Activated CD4-positive, alpha-beta T cell treated with anti-CD3 and anti-CD28 coated beads, Interleukin-2, amount 50 U/mL, for 1 hour (primary cell): ENCODE data around the gene B4GALNT4.
"Not testable (repeated sequence)": the region's sequence is repeated elsewhere in the genome, so short reads cannot be mapped to it uniquely, and the experiment has no call there.

Experiments used
- DNase-seq: peaks from one replicate; pipeline ENCODE4 v3.0.0-alpha.2; 2020

Gene B4GALNT4

DNA sequence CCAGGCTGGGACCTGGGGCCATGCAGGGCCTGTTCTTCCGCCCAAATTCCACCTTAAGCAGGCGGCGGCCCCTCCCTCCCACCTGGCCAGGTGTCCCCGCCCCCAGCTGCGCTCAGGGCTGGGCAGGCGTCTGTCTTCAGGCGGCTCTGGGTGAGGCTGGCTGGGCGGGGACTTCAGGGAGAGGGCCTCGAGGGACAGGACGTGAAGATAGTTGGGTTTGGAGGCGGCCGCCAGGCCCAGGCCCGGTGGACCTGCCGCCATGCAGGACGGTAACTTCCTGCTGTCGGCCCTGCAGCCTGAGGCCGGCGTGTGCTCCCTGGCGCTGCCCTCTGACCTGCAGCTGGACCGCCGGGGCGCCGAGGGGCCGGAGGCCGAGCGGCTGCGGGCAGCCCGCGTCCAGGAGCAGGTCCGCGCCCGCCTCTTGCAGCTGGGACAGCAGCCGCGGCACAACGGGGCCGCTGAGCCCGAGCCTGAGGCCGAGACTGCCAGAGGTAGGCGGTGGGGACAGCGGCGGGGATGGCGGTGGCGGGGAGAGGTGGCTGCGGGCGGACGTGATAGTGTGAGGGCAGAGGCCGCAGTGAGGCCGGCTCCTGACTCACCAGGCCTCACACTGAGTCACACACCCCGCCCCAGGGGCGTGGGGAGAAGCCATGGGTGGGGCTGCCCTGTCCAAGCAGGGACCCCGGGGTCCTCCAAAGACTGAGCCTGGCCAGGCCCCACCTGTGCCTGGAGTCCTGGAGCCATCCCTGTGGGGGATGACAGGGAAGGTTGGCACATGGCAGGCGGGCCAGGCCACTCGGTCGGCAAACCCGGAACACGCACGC lies 24.9 kb downstream of the B4GALNT4 start, which contains the start of gene PKP3:
Gene PKP3, plus strand, starts transcription at position 176 of the 824 bp plus-strand sequence. Its CDS starts 84 bp downstream, at position 260.
- DNase-seq: no peak

DNA sequence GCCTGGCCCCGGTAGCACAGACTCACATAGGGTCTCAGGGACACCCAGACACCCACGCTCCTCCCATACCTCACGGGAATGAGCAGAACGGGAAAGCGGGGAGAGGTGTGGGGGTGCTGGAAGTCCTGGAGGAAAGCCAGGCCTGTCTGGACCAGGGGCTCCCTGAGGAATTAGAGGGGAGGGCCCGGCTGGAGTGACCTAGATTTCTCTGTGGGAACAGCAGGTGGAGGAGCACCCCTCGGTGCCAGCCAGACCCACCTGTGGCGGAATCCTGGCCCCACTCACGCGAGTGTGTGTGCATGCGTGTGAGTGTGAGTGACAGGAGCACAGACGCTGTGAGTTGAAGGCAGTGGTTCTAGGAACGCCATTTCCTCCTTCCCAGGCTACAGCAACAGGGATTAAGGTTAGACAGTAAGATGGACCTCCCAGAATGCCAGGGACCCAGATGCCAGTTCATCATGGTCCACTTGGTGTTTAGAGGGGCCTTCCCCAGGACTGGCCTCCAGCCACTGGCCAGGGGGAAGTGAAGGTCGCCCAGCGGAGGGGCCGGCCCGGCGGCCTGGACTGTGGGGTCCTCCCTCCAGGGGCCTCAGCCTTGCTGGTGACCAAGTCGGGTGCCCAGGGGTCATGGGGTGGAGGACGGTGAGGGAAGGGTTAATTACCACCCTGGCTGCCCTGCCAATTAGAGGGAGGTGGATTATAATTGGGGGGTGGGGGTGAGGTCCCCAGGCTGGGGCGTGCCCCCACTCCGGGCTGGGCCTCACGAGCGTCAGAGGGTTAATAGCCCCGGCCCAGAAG lies 25.8 kb downstream of the B4GALNT4 start:
- no peak for DNase-seq

DNA sequence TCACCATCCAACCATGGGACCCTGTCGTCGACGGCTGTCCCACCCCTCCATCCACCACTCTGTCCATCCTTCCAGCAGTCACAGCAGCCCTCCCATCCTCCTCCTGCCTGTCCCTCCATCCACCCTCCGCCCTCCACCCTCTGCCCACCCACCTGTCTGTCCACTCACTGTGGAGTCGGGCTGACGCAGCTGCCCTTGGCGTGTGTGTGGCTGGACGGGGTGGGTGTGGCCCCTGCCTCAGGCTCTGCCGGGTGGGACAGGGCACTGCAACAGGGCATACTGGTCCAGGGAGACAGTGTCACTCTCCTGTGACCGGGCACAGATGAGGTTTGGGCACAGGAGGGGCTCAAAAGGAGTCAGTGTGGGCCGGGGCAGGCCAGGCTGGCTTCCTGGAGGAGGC lies 26.6 kb downstream of the B4GALNT4 start:
- DNase-seq: no peak

DNA sequence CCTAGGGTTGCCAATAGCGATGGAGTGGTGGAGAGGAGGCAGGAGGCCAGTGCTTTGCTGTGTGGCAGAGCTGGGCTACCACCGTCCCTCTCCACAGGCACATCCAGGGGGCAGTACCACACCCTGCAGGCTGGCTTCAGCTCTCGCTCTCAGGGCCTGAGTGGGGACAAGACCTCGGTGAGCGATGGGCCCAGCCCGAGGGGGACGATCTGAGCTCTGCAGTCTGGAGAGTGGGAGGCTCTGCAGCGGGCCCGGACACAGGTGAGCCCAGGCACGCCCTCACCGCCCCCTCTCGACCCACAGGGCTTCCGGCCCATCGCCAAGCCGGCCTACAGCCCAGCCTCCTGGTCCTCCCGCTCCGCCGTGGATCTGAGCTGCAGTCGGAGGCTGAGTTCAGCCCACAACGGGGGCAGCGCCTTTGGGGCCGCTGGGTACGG lies 27.2 kb downstream of the B4GALNT4 start:
- DNase-seq: peak; percentile 26

DNA sequence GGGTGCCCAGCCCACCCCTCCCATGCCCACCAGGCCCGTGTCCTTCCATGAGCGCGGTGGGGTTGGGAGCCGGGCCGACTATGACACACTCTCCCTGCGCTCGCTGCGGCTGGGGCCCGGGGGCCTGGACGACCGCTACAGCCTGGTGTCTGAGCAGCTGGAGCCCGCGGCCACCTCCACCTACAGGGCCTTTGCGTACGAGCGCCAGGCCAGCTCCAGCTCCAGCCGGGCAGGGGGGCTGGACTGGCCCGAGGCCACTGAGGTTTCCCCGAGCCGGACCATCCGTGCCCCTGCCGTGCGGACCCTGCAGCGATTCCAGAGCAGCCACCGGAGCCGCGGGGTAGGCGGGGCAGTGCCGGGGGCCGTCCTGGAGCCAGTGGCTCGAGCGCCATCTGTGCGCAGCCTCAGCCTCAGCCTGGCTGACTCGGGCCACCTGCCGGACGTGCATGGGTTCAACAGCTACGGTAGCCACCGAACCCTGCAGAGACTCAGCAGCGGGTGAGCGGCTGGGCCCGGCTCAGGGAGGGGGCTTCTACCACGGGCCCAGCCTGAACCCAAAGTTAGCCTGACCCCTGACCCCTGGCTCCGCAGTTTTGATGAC lies 27.7 kb downstream of the B4GALNT4 start:
- peak; percentile 45 for DNase-seq

DNA sequence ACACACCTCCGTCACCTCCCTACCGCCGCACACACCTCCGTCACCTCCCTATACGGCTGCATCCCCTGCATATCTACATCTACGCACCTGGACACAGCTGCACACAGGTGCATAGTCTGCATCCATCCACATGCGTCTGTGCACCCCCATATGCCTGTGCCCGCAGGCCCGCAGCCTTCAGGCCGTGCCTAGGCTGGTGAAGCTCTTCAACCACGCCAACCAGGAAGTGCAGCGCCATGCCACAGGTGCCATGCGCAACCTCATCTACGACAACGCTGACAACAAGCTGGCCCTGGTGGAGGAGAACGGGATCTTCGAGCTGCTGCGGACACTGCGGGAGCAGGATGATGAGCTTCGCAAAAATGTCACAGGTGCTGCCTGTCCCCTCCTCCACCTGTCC lies 29.5 kb downstream of the B4GALNT4 start:
- DNase-seq: no peak

DNA sequence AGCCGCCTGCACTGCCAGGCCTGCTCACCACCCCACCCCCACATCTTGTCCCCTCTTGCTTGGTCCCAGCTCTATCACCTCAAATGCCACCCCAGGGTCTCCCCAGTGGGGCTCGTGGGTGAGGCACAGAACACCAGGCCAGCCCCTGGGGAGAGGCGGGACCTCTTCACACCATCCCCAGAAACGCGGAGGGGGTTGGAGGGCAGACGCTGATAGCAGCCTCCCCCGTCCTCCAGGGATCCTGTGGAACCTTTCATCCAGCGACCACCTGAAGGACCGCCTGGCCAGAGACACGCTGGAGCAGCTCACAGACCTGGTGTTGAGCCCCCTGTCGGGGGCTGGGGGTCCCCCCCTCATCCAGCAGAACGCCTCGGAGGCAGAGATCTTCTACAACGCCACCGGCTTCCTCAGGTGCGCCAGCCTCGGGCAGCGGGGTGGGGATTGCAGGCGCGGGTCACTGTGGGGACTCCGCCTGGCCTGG lies 30.5 kb downstream of the B4GALNT4 start:
- no peak for DNase-seq

DNA sequence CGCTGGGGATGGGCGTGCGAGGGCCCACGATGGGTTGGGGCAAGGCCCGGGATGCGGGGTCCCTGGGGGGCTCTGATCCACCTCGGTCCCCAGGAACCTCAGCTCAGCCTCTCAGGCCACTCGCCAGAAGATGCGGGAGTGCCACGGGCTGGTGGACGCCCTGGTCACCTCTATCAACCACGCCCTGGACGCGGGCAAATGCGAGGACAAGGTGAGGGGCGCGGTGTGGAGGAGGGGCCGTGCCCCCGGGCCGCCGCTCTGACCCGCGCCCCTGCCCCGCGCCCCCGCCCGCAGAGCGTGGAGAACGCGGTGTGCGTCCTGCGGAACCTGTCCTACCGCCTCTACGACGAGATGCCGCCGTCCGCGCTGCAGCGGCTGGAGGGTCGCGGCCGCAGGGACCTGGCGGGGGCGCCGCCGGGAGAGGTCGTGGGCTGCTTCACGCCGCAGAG lies 31.0 kb downstream of the B4GALNT4 start:
- no peak for DNase-seq

DNA sequence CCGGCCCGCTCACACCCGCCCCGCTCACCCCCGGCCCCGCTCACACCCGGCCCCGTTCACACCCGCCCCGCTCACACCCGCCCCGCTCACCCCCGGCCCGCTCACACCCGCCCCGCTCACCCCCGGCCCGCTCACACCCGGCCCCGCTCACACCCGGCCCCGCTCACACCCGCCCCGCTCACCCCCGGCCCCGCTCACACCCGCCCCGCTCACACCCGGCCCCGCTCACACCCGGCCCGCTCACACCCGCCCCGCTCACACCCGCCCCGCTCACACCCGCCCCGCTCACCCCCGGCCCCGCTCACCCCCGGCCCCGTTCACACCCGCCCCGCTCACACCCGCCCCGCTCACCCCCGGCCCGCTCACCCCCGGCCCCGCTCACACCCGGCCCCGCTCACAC lies 31.9 kb downstream of the B4GALNT4 start:
- DNase-seq: not testable (repeated sequence)

DNA sequence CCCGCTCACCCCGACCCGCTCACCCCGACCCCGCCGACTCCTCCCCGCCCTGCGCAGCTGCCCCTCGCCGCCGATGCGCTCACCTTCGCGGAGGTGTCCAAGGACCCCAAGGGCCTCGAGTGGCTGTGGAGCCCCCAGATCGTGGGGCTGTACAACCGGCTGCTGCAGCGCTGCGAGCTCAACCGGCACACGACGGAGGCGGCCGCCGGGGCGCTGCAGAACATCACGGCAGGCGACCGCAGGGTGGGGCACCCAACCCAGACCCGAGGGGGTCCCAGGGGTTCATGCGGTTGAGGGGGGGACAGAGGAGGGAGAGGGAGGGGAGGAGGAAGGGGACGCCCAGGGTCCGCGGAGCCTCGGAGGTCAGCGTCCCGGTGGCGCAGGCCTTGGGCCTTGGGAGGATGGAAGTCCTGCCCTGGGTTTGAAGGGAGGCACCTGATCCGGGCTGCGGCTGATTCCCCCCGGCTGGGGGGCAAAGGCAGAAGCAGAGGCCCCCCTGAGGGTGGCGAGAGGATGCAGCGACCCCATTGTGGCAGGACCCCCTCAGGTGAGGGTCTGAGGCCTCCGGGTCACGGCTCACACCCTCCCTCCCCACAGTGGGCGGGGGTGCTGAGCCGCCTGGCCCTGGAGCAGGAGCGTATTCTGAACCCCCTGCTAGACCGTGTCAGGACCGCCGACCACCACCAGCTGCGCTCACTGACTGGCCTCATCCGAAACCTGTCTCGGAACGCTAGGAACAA lies 33.9 kb downstream of the B4GALNT4 start:
- DNase-seq: no peak

DNA sequence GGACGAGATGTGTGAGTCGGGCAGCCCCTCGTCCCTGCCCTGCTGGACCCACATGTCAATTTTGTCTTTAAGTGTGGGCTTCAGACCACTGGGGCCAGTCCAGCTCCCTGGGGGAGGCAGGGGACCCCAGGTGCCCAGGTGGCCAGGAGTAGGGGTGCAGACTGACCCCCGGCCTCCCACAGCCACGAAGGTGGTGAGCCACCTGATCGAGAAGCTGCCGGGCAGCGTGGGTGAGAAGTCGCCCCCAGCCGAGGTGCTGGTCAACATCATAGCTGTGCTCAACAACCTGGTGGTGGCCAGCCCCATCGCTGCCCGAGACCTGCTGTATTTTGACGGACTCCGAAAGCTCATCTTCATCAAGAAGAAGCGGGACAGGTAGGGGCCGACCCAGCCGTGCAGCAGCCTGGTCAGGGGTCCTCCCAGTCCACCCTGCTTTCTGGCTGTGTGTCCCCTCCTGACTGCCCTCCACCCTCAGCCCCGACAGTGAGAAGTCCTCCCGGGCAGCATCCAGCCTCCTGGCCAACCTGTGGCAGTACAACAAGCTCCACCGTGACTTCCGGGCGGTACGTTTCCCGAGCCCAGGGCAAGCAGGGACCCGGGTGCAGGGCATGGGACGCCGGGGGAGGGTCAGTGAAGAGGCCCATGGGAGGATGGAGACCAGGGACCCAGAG lies 34.6 kb downstream of the B4GALNT4 start:
- DNase-seq: no peak

DNA sequence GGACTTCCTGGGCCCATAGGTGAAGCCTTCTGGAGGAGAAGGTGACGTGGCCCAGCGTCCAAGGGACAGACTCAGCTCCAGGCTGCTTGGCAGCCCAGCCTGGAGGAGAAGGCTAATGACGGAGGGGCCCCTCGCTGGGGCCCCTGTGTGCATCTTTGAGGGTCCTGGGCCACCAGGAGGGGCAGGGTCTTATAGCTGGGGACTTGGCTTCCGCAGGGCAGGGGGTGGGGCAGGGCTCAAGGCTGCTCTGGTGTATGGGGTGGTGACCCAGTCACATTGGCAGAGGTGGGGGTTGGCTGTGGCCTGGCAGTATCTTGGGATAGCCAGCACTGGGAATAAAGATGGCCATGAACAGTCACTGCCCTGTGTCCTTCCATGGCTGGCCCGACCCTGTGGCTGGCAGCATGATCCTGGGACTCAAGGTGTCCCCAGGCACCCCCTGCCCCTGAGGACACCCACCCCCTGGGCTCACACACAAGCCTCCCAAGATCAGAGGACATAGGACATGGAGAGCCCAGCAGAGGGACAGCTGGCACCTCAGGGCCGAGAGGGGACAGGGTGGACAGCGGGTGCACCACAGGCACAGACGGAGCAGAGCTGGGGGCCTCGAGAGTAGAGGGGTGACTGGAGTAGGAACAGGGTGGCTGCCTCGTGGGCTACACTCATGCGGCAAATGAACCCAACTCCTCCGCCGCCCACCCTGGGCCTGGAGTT lies 35.4 kb downstream of the B4GALNT4 start:
- no peak for DNase-seq

DNA sequence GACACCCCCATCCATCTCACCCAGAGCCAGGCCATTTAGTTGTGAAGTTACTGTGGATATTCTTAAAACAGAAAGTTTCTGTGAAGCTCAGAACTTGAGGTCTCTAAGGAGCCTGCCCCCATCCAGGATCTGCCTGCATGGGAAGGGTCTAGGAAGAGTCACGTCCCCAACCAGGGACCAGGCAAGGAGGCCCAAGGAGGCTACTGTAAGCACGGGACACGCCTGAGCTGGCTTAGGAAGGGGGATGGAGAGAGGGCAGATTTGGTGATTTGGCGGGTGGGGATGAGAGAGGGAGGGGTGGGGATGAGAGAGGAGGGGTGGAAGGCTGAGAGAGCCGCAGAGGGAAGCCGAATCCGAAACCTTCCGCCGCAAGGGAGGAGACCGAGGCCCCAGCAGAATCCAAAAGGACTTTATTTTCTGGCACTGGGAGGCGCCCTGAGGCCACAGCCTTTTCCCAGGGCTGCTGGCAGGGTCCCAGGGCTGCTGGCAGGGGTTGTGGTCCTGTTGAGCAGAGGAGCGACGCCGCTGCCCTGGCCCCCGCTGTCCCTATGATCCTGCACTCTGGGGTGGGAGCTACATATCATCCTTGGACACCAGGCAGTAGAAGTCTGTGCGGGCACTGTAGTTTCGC lies 36.1 kb downstream of the B4GALNT4 start:
- DNase-seq: no peak

DNA sequence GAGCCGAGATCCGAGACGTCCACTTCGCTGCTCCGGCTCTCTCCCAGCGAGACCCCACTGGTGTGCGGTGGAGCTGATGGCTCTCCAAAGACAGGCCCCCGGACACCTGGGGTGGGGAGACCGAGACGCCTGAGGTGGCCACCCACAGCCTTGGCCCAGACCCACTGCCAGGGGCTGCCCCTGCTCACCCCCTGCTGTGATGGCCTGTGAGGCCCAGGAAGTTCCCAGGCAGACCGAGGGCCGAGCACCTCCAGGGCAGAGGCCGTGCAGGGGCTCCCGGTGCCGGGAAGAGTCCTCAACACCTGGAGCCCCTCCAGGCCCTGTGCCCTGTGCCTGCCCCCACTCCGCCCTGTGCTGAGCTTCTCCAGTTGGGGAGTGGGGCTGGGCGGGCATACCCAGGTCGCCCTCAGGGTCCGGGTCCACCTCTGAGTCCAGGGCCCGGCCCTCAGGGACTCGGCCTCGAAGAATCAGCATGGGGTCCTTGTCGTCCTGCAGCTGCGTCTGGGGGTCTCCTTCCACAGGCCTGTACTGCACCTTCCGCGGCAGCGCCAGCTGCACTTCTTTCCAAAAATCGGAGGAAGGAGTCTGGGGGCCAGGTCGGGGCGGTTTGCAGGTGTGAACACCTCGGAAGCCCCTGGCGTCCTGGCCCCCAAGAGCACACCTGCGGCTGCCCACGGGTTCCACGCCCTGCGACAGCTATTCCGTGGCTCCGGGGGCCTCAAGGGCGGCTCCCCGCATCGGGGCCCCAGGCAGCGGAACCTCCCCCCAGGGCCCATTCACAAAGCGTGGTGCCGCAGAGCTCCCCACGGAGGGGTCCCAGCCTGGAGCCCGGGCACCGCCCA lies 36.9 kb downstream of the B4GALNT4 start:
- no peak for DNase-seq

DNA sequence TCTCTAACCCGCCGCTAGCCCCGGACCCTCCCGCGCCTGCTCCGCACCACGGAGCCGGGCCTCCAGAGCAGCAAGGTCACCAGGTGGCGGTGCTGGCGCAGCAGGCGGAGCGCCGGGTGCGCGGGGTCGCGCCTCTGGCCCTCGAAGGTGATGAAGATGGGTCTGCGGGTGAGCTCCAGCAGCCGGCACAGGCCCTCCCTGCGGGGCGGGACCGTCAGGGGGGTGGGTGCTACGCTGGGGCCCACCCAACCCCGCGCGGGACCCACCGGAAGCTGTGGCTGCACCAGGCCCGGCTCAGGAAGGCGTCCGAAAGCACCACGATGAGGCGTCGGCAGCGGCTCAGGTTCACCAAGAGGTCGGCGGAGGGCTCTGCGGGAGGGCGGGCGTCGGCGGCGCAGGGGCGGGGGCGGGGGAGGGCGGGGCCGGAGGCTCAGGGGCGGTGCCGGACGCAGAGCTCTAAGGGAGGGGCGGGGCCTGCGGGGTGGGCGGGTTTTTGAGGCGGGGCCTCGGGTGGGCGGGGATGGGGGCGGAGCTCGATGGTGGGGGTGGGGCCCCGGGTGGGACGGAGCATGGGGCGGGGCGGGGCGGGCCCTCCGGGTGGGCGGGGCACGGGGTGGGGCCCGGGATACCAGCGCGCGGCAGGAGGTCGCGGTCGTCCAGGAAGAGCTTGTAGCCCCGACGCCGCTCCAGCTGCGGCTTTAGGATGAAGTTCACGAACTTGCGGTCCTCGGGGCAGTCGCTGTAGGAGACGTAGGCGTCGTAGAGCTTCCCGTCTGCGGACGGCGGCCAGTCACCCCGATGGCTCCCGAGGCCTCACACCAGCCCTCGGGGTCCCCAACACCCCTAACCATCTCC lies 37.7 kb downstream of the B4GALNT4 start:
- peak; percentile 89 for DNase-seq

DNA sequence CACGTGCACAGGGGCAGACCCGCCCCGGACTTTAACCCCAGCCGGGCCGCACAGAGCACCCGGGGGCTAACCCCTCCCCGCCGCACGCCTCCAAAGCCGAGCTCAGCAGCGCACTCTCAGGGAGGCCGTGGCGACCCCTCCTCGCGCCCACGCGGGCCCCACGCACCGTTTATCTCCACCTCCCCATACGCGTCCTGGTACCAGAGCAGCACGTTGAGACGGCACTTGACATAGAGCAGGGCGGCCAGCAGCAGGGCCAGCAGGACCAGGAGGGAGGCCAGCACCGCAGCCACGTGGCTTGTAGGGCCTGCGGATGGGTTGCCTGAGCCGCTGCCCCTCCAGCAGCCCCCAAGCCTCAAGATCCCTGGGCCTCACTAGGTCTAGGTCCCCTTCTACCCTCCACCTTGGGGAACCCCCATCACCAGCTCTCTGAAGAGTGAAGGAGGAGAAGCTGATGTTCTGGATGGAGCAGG lies 38.4 kb downstream of the B4GALNT4 start:
- no peak for DNase-seq

DNA sequence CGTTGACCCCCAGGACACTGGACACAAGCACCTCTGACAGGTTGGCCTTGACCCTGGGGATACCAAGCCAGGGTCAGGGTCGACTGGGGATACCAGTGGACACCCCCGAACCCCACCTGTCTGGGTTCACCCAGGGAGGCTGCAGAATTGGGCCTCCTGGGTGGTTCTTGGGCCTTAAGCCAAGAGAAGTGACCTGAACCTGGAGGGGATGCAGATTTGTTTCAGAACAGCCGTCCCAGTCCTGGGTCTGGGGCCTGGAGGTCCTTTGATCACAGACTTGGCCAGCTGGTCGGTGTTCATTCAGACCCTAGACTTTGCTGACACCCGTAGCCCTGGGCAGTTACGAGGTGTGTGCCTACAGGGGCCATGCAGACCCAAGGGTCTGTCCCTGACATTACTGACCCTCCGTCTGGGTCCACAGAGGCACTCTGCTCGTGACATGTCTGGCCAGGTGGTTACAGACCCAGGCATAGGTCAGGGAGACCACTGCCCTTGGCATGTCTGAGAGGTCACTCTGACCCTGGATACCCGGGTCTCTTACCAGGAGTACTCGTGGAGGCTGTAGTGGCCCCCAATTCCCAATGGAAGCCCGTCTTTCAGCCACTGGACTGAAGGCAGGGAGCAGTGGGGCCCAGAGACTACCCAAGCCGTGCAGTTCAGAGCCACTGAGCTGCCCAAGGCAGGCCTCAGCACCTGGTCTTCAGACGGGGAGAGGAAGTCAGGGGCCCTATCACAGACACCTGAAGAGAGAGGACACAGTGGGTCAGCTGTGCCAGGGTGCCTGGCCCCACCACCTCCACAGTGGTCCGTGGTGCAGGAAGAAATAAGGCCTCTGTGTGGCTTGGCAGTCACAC lies 39.1 kb downstream of the B4GALNT4 start:
- DNase-seq: no peak
